Gastrocnemius medialis (tissue), 4 donors: ENCODE results near the gene PTPRN2.

Source experiments
- CTCF ChIP-seq, 5 experiments: fragments of 450-650 bp in 3 of 5; fragments of 200-600 bp in 2 of 5; sonication (generic) in 2 of 5; IDR thresholded peaks in 4 of 5; conservative IDR thresholded peaks in 1 of 5; 1 replicate in 4 of 5; 2 replicates in 1 of 5; pipeline ENCODE4 v1.5.1; 2016 to 2019; ENCODE audit warnings: antibody characterized with exemption in 5 of 5, mild to moderate bottlenecking in 3 of 5, moderate library complexity in 3 of 5
- POLR2A ChIP-seq, 2 donors: fragments of 450-650 bp; IDR thresholded peaks; one replicate each; pipeline ENCODE4 v1.6.1; 2017; ENCODE audit warnings: antibody characterized with exemption in 2 of 2, mild to moderate bottlenecking in 2 of 2, moderate library complexity in 2 of 2

GRCh38 chr7:157963526-157963925 is 624.1 kb downstream of the PTPRN2 start:
- TF ChIP-seq CTCF (IDR thresholded peaks at IDR 0.05 in 4 of 5, conservative IDR thresholded peaks at IDR 0.05 in 1 of 5), result no peak
- no peak for TF ChIP-seq POLR2A (IDR thresholded peaks at IDR 0.05)
